OCI-LY7 (cell line): Measurements from ENCODE around the gene OLFM1. TPM values are rescaled to one million over a fixed set of nuclear protein-coding genes. Genes with fewer than 3 reads are reported as not detected.

ENCODE experiments used
- BruUV-seq: library from RNA; stranded (reverse); fragments of 400-500 nt; replicated peaks from 2 replicates; lab custom pipeline; 2021; lab: Mats Ljungman, UMichigan
- CTCF ChIA-PET: fragments of 300-600 bp; sonication (Branson Sonifier 250); formaldehyde crosslinking; loops from one replicate; lab custom pipeline; 2022; ENCODE audit warnings: antibody characterized with exemption; ENCODE audit not compliant: unreplicated experiment; lab: Charles Lee
- POLR2A ChIA-PET: fragments of 300-600 bp; sonication (Branson Sonifier 250); formaldehyde crosslinking; loops from one replicate; lab custom pipeline; 2022; ENCODE audit warnings: antibody characterized with exemption; lab: Charles Lee
- DNase-seq: peaks from one replicate; pipeline ENCODE4 v3.0.0-alpha.2; 2015; ENCODE audit warnings: low spot score
- H2AFZ ChIP-seq: fragments of 200-600 bp; sonication (generic), shearing (Covaris generic); 2 replicates; pipeline ENCODE4 v1.6.1; 2014; ENCODE audit warnings: mild to moderate bottlenecking, antibody characterized with exemption, low read length, moderate library complexity
- H3K27ac ChIP-seq: fragments of 200-600 bp; sonication (generic); 2 replicates; pipeline ENCODE4 v1.5.1; 2014; ENCODE audit warnings: mixed run types, low read depth, mild to moderate bottlenecking, moderate library complexity, low read length, inconsistent platforms; ENCODE audit not compliant: poor library complexity, severe bottlenecking
- H3K36me3 ChIP-seq: fragments of 200-600 bp; sonication (generic); 2 replicates; pipeline ENCODE4 v1.6.1; 2014; ENCODE audit warnings: mild to moderate bottlenecking, antibody characterized with exemption, low read length, moderate library complexity, mixed read lengths; ENCODE audit not compliant: insufficient read depth
- H3K4me1 ChIP-seq: fragments of 200-600 bp; sonication (generic); 2 replicates; pipeline ENCODE4 v1.5.1; 2014; ENCODE audit warnings: mild to moderate bottlenecking, low read length; ENCODE audit not compliant: insufficient read depth, poor library complexity, severe bottlenecking
- H3K4me2 ChIP-seq: fragments of 200-600 bp; sonication (generic); 2 replicates; pipeline ENCODE4 v1.6.1; 2014; ENCODE audit warnings: mild to moderate bottlenecking, low read length
- H3K4me3 ChIP-seq: fragments of 200-600 bp; sonication (generic); 2 replicates; pipeline ENCODE4 v1.5.1; 2014; ENCODE audit warnings: mild to moderate bottlenecking, low read depth, low read length; ENCODE audit not compliant: poor library complexity, severe bottlenecking
- H3K79me2 ChIP-seq: fragments of 200-600 bp; sonication (generic); 2 replicates; pipeline ENCODE4 v1.6.1; 2016; ENCODE audit warnings: low read depth, mild to moderate bottlenecking, low read length, moderate library complexity, mixed read lengths; ENCODE audit not compliant: insufficient read depth
- H3K9me2 ChIP-seq: fragments of 200-600 bp; sonication (generic); 2 replicates; pipeline ENCODE4 v1.6.1; 2016; ENCODE audit warnings: mild to moderate bottlenecking, low read length, mixed read lengths; ENCODE audit not compliant: insufficient read depth
- H3K9me3 ChIP-seq: fragments of 200-600 bp; sonication (generic); 2 replicates; pipeline ENCODE4 v1.6.1; 2014; ENCODE audit warnings: mild to moderate bottlenecking, mixed run types, low read length, mixed read lengths
- H4K20me1 ChIP-seq: fragments of 200-600 bp; sonication (generic); 2 replicates; pipeline ENCODE4 v1.6.1; 2014; ENCODE audit warnings: mild to moderate bottlenecking, antibody characterized with exemption, low read length, moderate library complexity, mixed read lengths; ENCODE audit not compliant: insufficient read depth
- EZH2phosphoT487 ChIP-seq: fragments of 200-600 bp; sonication (generic); IDR thresholded peaks from 2 replicates; pipeline ENCODE4 v1.6.1; 2018; ENCODE audit warnings: low read depth, borderline replicate concordance, mild to moderate bottlenecking, mixed run types, antibody characterized with exemption, low read length, moderate library complexity, mixed read lengths
- intact Hi-C: fragments of 100-400 bp; cut with micrococcal nuclease; formaldehyde crosslinking; loops from one replicate; pipeline ENCODE4 v1.10.0; 2022; ENCODE audit not compliant: unreplicated experiment
- total RNA-seq, 2 experiments: library from RNA; depleted of rRNA in 1 of 2; stranded (reverse); fragments of >200 nt in 1 of 2; shearing (Covaris generic) in 1 of 2; gene quantifications; 2 replicates each; pipeline ENCODE4 v1.2.3, GENCODE V29; 2014 to 2022
- TF ChIP-seq, protein P1 (sequence below): fragments of 200-600 bp; sonication (generic); conservative IDR thresholded peaks from 2 replicates; pipeline ENCODE4 v1.5.1; 2014; ENCODE audit warnings: mild to moderate bottlenecking, antibody characterized with exemption, low read length, moderate library complexity, mixed read lengths

Gene OLFM1
- total RNA-seq, 2 experiments from 2014 or later, result not detected

GRCh38 chr9:135103931-135104639 is 16.6 kb downstream of the OLFM1 start:
- H2AFZ ChIP-seq, result no peak overlapping the region
- TF ChIP-seq EZH2phosphoT487, result no peak
- TF ChIP-seq, protein P1, sequence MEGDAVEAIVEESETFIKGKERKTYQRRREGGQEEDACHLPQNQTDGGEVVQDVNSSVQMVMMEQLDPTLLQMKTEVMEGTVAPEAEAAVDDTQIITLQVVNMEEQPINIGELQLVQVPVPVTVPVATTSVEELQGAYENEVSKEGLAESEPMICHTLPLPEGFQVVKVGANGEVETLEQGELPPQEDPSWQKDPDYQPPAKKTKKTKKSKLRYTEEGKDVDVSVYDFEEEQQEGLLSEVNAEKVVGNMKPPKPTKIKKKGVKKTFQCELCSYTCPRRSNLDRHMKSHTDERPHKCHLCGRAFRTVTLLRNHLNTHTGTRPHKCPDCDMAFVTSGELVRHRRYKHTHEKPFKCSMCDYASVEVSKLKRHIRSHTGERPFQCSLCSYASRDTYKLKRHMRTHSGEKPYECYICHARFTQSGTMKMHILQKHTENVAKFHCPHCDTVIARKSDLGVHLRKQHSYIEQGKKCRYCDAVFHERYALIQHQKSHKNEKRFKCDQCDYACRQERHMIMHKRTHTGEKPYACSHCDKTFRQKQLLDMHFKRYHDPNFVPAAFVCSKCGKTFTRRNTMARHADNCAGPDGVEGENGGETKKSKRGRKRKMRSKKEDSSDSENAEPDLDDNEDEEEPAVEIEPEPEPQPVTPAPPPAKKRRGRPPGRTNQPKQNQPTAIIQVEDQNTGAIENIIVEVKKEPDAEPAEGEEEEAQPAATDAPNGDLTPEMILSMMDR, result no peak
- H3K27ac ChIP-seq, result no peak overlapping the region
- no peak overlapping the region for H3K4me3 ChIP-seq
- CTCF ChIA-PET, result no interaction called here
- no peak for DNase-seq
- no peaks in the 10 kb centered on the region for H3K36me3 ChIP-seq
- H3K9me2 ChIP-seq, result no peaks in the 10 kb centered on the region
- no peaks in the 10 kb centered on the region for H3K9me3 ChIP-seq
- H3K4me2 ChIP-seq, result no peak overlapping the region
- intact Hi-C loops, result no loop called here
- no peaks in the 10 kb centered on the region for H3K79me2 ChIP-seq
- no peaks in the 10 kb centered on the region for H3K4me1 ChIP-seq
- H4K20me1 ChIP-seq, result no peaks in the 10 kb centered on the region
- POLR2A ChIA-PET, result interaction anchor here (0.6 kb wide), 1 partner anchor 20 kb away, joined by 4 read pairs; no protein-coding TSS in a partner anchor
- BruUV-seq, result no TSS peak

DNA sequence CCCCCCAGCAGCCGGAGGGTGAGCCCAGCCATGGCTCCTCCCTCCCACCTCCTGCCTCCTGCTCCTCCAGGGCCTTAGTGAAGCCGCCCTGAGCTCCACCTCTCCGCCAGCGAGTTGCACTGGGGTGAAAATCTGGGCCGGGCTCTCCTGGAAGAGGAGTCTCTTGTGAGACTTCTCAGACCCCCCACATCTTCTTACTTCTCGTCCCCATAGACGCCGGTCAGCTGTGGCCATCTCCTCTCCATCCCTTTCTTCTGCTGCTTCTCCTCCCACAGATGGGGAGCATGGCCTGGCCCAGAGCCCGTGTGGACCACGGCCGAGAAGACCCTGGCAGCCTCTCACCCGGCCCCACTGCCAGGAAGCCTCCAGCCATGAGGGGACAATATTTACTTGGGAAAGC is 17.3 kb downstream of the OLFM1 start:
- H3K79me2 ChIP-seq, result no peaks in the 10 kb centered on the region
- no peak overlapping the region for H3K27ac ChIP-seq
- DNase-seq, result no peak
- no peaks in the 10 kb centered on the region for H3K9me3 ChIP-seq
- no peak overlapping the region for H3K4me3 ChIP-seq
- H3K9me2 ChIP-seq, result no peaks in the 10 kb centered on the region
- H2AFZ ChIP-seq, result no peak overlapping the region
- no peaks in the 10 kb centered on the region for H3K36me3 ChIP-seq
- no peaks in the 10 kb centered on the region for H3K4me1 ChIP-seq
- no TSS peak for BruUV-seq
- no peak overlapping the region for H3K4me2 ChIP-seq
- no peak for TF ChIP-seq EZH2phosphoT487
- TF ChIP-seq, protein P1, result no peak
- H4K20me1 ChIP-seq, result no peaks in the 10 kb centered on the region
- ChIA-PET POLR2A (no interaction called here), CTCF (no interaction called here)
- intact Hi-C loops, result no loop called here

DNA sequence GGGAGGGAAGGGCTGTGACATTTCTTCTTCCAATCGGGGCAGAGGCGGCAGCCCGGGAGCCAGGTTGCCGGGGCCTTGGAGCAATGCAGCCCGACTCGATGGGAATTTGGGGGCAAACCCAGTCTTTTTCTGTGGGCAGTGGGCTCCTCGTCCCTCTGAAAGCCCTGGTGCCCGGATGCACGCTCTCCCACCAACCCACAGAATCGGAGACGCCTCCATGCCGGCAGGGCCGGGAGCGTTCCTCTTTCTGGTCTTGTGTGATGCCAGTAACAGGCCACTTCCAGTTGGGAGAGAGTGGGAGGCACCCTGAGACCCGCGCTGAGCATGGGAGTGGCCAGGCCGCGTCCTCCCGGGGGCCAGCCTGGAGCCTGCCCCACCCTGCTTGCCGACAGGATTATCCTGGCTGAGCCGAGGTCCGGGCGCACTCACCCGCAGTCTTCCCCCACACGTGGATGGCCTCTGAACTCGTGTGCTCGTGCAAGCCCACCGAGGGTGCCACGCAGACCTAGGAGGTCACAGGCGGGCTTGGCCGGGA is 17.8 kb downstream of the OLFM1 start:
- Histone ChIP-seq H3K4me2 (no peak overlapping the region), H4K20me1 (no peaks in the 10 kb centered on the region), H3K27ac (no peak overlapping the region), H3K4me1 (no peaks in the 10 kb centered on the region), H3K9me2 (no peaks in the 10 kb centered on the region), H2AFZ (no peak overlapping the region), H3K4me3 (no peak overlapping the region), H3K36me3 (no peaks in the 10 kb centered on the region), H3K79me2 (no peaks in the 10 kb centered on the region), H3K9me3 (no peaks in the 10 kb centered on the region)
- TF ChIP-seq, protein P1, result no peak
- TF ChIP-seq EZH2phosphoT487, result no peak
- CTCF ChIA-PET, result no interaction called here
- no TSS peak for BruUV-seq
- POLR2A ChIA-PET, result no interaction called here
- no peak for DNase-seq
- intact Hi-C loops, result no loop called here
